ENCODE measurements around the gene PCDHGA10.

DNA sequence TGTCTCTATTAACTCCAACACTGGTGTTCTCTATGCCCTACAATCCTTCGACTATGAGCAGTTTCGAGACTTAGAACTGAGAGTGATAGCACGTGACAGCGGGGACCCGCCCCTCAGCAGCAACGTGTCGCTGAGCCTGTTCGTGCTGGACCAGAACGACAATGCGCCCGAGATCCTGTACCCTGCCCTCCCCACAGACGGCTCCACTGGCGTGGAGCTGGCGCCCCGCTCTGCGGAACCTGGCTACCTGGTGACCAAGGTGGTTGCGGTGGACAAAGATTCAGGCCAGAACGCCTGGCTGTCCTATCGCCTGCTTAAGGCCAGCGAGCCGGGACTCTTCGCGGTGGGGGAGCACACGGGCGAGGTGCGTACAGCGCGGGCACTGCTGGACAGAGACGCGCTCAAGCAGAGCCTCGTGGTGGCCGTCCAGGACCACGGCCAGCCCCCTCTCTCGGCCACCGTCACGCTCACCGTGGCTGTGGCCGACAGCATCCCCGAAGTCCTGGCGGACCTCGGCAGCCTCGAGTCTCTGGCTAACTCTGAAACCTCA, 10.0 kb downstream of the PCDHGA10 start:
- TF ChIP-seq, protein P1, sequence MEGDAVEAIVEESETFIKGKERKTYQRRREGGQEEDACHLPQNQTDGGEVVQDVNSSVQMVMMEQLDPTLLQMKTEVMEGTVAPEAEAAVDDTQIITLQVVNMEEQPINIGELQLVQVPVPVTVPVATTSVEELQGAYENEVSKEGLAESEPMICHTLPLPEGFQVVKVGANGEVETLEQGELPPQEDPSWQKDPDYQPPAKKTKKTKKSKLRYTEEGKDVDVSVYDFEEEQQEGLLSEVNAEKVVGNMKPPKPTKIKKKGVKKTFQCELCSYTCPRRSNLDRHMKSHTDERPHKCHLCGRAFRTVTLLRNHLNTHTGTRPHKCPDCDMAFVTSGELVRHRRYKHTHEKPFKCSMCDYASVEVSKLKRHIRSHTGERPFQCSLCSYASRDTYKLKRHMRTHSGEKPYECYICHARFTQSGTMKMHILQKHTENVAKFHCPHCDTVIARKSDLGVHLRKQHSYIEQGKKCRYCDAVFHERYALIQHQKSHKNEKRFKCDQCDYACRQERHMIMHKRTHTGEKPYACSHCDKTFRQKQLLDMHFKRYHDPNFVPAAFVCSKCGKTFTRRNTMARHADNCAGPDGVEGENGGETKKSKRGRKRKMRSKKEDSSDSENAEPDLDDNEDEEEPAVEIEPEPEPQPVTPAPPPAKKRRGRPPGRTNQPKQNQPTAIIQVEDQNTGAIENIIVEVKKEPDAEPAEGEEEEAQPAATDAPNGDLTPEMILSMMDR (IDR thresholded peaks at IDR 0.05), result no peak
- no peak for TF ChIP-seq POLR2AphosphoS5 (IDR thresholded peaks at IDR 0.05)
- no peak for TF ChIP-seq POLR2A (IDR thresholded peaks at IDR 0.05; ENCODE audit: low read depth)

All from esophagus muscularis mucosa (tissue), 3 donors.